Measurements from ENCODE around the gene SPO11. TPM values are rescaled to one million over a fixed set of nuclear protein-coding genes. Genes with fewer than 3 reads are reported as not detected.

Gene SPO11
- total RNA-seq, 1 donor from 2014 or later: not detected

DNA sequence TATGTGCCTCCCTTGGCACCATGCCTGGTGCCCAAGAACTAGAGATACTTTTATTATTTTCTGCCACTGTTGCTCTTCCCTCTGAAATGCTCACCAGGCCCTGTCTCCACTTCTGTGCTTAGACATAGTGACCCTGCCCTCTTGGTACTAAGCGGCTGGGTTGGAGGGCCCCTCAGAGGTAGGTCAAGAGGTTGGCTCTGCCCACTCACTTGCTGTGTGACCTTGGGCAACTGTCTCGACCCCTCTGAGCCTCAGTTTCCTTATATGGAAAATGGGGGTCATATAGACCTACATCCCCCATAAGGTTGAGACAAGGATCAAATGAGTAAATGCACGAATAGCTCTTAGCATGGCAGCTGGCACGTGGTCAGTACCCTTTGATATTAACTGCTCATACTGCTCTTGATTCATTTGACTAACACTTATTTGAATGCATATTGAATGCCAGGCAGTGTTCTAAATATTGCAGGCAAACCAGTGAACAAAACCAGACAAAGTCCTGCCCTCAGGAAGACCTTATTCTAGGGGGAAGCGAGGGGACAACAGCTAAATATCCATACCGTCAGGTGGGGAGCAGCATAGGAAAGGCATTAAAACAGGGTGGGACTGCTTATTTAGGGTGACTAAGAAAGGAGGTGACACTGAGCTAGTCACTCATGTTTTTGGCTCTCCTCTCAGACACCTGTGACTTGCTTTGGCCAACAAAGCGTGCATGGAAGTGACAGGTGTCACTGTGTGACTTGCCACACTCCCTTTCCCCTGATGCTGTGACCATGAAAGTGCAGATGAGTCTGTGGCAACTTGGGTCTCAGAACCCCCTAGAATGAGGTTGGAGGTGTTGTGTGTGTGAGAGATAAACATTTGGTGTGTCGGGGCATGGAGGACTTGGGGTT, 14.3 kb upstream of the SPO11 start:
- H3K9me3 Mint-ChIP-seq: no peaks in the 10 kb centered on the region
- intact Hi-C loops (cut with micrococcal nuclease): no loop called here
- no peak for DNase-seq (ENCODE audit: low spot score)
- H3K27me3 Mint-ChIP-seq (ENCODE audit: low read depth): peaks cover 5% of the 10 kb centered on the region
- H3K27ac Mint-ChIP-seq: no peak overlapping the region
- no peaks in the 10 kb centered on the region for H3K4me1 Mint-ChIP-seq (ENCODE audit: low read depth)
- H3K36me3 Mint-ChIP-seq (ENCODE audit: low read depth): no peaks in the 10 kb centered on the region
- H3K4me3 Mint-ChIP-seq (ENCODE audit: low read depth): no peak overlapping the region

DNA sequence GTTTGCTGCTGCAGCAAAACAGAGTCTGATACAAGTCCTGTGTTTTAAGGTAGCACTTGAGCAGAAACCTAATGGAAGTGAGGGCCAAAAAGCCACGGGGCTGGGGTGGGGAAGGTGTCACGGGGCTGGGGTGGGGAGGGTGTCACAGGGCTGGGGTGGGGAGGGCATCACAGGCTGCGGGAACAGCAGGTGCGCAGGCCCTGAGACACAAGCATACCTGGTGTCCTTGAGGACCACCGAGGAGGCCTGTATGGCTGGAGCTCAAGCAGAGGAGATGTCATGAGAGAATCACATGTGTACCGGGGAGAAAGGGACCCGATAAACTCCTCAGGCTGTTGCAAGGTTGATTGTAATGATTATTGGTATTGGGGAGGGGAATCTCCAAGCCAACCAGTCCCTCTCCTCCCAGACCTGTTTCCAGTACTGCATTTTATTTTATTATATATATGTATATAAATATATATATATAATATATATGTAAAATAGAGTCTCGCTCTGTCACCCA, 13.6 kb upstream of the SPO11 start:
- no peak overlapping the region for H3K27ac Mint-ChIP-seq
- no peaks in the 10 kb centered on the region for H3K36me3 Mint-ChIP-seq (ENCODE audit: low read depth)
- H3K9me3 Mint-ChIP-seq: no peaks in the 10 kb centered on the region
- no peaks in the 10 kb centered on the region for H3K4me1 Mint-ChIP-seq (ENCODE audit: low read depth)
- no peak for DNase-seq (ENCODE audit: low spot score)
- peaks cover 6% of the 10 kb centered on the region for H3K27me3 Mint-ChIP-seq (ENCODE audit: low read depth)
- H3K4me3 Mint-ChIP-seq (ENCODE audit: low read depth): no peak overlapping the region
- intact Hi-C loops (cut with micrococcal nuclease): no loop called here

- no peaks in the 10 kb centered on the region for H3K4me1 Mint-ChIP-seq (ENCODE audit: low read depth)
- intact Hi-C loops (cut with micrococcal nuclease): no loop called here
- H3K4me3 Mint-ChIP-seq (ENCODE audit: low read depth): no peak overlapping the region
- H3K27me3 Mint-ChIP-seq (ENCODE audit: low read depth): peaks cover 11% of the 10 kb centered on the region
- H3K27ac Mint-ChIP-seq: no peak overlapping the region
- no peak for DNase-seq (ENCODE audit: low spot score)
- H3K36me3 Mint-ChIP-seq (ENCODE audit: low read depth): no peaks in the 10 kb centered on the region
- no peaks in the 10 kb centered on the region for H3K9me3 Mint-ChIP-seq
Measured at GRCh38 chr20:57316795-57317201, 12.8 kb upstream of the SPO11 start.

GRCh38 chr20:57317316-57317788, 12.3 kb upstream of the SPO11 start:
- Mint-ChIP-seq H3K4me1 (ENCODE audit: low read depth) (no peaks in the 10 kb centered on the region), H3K27me3 (ENCODE audit: low read depth) (peaks cover 14% of the 10 kb centered on the region), H3K4me3 (ENCODE audit: low read depth) (no peak overlapping the region), H3K36me3 (ENCODE audit: low read depth) (no peaks in the 10 kb centered on the region), H3K9me3 (no peaks in the 10 kb centered on the region), H3K27ac (no peak overlapping the region)
- no peak for DNase-seq (ENCODE audit: low spot score)
- intact Hi-C loops (cut with micrococcal nuclease): no loop called here

GRCh38 chr20:57317789-57318371, 11.7 kb upstream of the SPO11 start:
- no peak overlapping the region for H3K4me3 Mint-ChIP-seq (ENCODE audit: low read depth)
- H3K27ac Mint-ChIP-seq: no peak overlapping the region
- no peak for DNase-seq (ENCODE audit: low spot score)
- no peaks in the 10 kb centered on the region for H3K4me1 Mint-ChIP-seq (ENCODE audit: low read depth)
- no peaks in the 10 kb centered on the region for H3K36me3 Mint-ChIP-seq (ENCODE audit: low read depth)
- peaks cover 19% of the 10 kb centered on the region for H3K27me3 Mint-ChIP-seq (ENCODE audit: low read depth)
- no peaks in the 10 kb centered on the region for H3K9me3 Mint-ChIP-seq
- intact Hi-C loops (cut with micrococcal nuclease): no loop called here

DNA sequence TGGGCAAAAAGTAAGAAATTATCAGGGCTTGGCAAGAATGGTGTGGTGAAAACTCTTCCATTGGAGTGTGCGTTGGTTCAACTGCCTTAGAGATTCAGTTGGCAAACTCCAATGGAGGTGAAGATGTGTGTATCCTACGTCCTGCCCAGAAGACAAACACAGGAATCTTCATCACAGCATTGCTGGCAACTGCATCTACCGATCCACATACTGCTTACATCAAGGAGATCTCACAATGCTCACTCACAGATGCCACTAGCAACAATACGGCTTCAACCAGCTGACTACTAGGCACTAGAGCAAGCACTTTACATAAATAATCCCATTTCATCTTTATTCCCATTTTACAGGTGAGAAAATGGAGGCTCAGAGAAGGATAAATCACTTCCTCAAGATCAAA, 10.0 kb upstream of the SPO11 start:
- Mint-ChIP-seq H3K27me3 (ENCODE audit: low read depth) (peaks cover 27% of the 10 kb centered on the region), H3K36me3 (ENCODE audit: low read depth) (no peaks in the 10 kb centered on the region), H3K4me3 (ENCODE audit: low read depth) (no peak overlapping the region), H3K27ac (no peak overlapping the region), H3K9me3 (no peaks in the 10 kb centered on the region), H3K4me1 (ENCODE audit: low read depth) (no peaks in the 10 kb centered on the region)
- intact Hi-C loops (cut with micrococcal nuclease): no loop called here
- no peak for DNase-seq (ENCODE audit: low spot score)

DNA sequence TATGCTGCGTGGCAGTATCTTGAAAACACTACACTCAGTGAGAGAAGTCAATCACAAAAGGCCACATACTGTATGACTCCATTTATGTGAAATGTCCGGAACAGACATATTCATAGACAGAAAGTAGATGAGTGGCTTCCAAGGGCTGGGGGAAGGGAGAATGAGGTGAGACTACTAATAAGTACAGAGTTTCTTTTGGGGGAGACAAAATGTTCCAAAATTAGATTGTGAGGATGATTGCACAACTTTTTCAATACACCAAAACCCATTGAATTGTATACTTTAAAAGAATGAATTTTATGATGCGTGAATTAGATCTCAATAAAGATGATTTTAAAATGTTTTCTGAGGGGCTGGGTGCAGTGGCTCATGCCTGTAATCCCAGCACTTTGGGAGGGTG, 9.2 kb upstream of the SPO11 start:
- Mint-ChIP-seq H3K4me1 (ENCODE audit: low read depth) (no peaks in the 10 kb centered on the region), H3K27me3 (ENCODE audit: low read depth) (peaks cover 35% of the 10 kb centered on the region), H3K4me3 (ENCODE audit: low read depth) (no peak overlapping the region), H3K27ac (no peak overlapping the region), H3K36me3 (ENCODE audit: low read depth) (no peaks in the 10 kb centered on the region), H3K9me3 (no peaks in the 10 kb centered on the region)
- DNase-seq (ENCODE audit: low spot score): no peak
- intact Hi-C loops (cut with micrococcal nuclease): no loop called here

DNA sequence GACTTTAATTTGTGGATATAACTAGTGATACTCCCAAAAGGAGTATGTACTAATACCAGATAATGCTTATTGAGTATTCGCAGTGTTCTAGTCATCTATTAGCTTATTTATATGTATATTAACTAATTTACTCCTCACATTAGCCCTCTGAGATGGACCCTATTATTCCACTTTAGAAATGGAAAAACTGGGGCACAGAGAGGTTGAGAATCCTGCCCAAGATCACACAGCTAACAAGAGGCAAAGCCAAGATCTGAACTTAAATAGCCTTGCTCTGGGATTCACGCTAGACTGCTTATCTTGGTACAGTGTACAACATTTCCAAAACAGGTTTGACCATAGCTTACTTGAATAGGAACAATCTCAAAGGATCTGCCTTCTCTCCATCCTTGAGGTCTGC, 8.5 kb upstream of the SPO11 start:
- Mint-ChIP-seq H3K4me3 (ENCODE audit: low read depth) (no peak overlapping the region), H3K27me3 (ENCODE audit: low read depth) (peaks cover 36% of the 10 kb centered on the region), H3K4me1 (ENCODE audit: low read depth) (no peaks in the 10 kb centered on the region), H3K9me3 (no peaks in the 10 kb centered on the region), H3K27ac (no peak overlapping the region), H3K36me3 (ENCODE audit: low read depth) (no peaks in the 10 kb centered on the region)
- intact Hi-C loops (cut with micrococcal nuclease): no loop called here
- DNase-seq (ENCODE audit: low spot score): no peak

DNA sequence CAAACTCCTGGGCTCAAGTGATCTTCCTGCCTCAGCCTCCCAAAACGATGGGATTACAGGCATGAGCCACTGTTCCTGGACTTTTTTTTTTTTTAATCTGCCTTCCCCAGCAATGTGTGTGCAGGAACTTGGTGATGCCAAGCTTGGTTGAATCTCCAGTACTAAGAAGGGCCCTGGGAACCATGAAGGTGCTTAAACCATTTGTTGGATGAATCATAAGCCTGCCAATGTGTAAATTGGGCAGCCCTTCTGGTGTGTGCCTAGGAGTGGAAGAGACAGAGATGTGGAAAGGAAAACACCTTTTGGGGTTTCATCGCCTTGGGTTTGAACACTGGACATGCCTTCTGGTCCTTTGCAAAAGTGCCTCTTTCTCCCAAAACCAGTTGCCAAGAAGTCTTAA, 7.1 kb upstream of the SPO11 start:
- intact Hi-C loops (cut with micrococcal nuclease): no loop called here
- H3K27me3 Mint-ChIP-seq (ENCODE audit: low read depth): peaks cover 46% of the 10 kb centered on the region
- H3K27ac Mint-ChIP-seq: no peak overlapping the region
- H3K4me3 Mint-ChIP-seq (ENCODE audit: low read depth): no peak overlapping the region
- no peak for DNase-seq (ENCODE audit: low spot score)
- H3K9me3 Mint-ChIP-seq: no peaks in the 10 kb centered on the region
- no peaks in the 10 kb centered on the region for H3K4me1 Mint-ChIP-seq (ENCODE audit: low read depth)
- no peaks in the 10 kb centered on the region for H3K36me3 Mint-ChIP-seq (ENCODE audit: low read depth)

GRCh38 chr20:57323034-57323433, 6.6 kb upstream of the SPO11 start:
- Mint-ChIP-seq H3K36me3 (ENCODE audit: low read depth) (no peaks in the 10 kb centered on the region), H3K27me3 (ENCODE audit: low read depth) (peaks cover 49% of the 10 kb centered on the region), H3K4me3 (ENCODE audit: low read depth) (no peak overlapping the region), H3K4me1 (ENCODE audit: low read depth) (no peaks in the 10 kb centered on the region), H3K9me3 (no peaks in the 10 kb centered on the region), H3K27ac (no peak overlapping the region)
- intact Hi-C loops (cut with micrococcal nuclease): no loop called here
- DNase-seq (ENCODE audit: low spot score): no peak

- no peak for DNase-seq (ENCODE audit: low spot score)
- Mint-ChIP-seq H3K27me3 (ENCODE audit: low read depth) (peaks cover 50% of the 10 kb centered on the region), H3K4me3 (ENCODE audit: low read depth) (no peak overlapping the region), H3K27ac (no peak overlapping the region), H3K9me3 (no peaks in the 10 kb centered on the region), H3K4me1 (ENCODE audit: low read depth) (no peaks in the 10 kb centered on the region), H3K36me3 (ENCODE audit: low read depth) (no peaks in the 10 kb centered on the region)
- intact Hi-C loops (cut with micrococcal nuclease): no loop called here
Measured at GRCh38 chr20:57325632-57326356, 3.8 kb upstream of the SPO11 start.

GRCh38 chr20:57326667-57327455, 2.7 kb upstream of the SPO11 start:
- no peaks in the 10 kb centered on the region for H3K4me1 Mint-ChIP-seq (ENCODE audit: low read depth)
- no peaks in the 10 kb centered on the region for H3K36me3 Mint-ChIP-seq (ENCODE audit: low read depth)
- no peak overlapping the region for H3K4me3 Mint-ChIP-seq (ENCODE audit: low read depth)
- intact Hi-C loops (cut with micrococcal nuclease): no loop called here
- no peak overlapping the region for H3K27ac Mint-ChIP-seq
- H3K27me3 Mint-ChIP-seq (ENCODE audit: low read depth): peaks cover 50% of the 10 kb centered on the region
- no peak for DNase-seq (ENCODE audit: low spot score)
- no peaks in the 10 kb centered on the region for H3K9me3 Mint-ChIP-seq

Data from activated T-helper 2 cell treated with anti-CD3 and anti-CD28 coated beads, Interferon-gamma antibody, Interleukin-2, Interleukin-4, amounts not matched to agents 10 μg/mL and 5 μg/mL and 100 μg/mL, durations not matched to agents 14 hours and 24 hours and 36 hours (primary cell).